GM12872 (cell line): Measurements from ENCODE around the gene SYTL3.

Experiments used
- CTCF ChIP-seq: IDR thresholded peaks from 3 replicates; pipeline ENCODE4 v1.5.1; 2011; ENCODE audit warnings: low read depth, mild to moderate bottlenecking, low read length, moderate library complexity; ENCODE audit not compliant: insufficient read depth

SYTL3 gene

GRCh38 chr6:158608221-158608620 is 41.6 kb upstream of the SYTL3 start:
- no peak for TF ChIP-seq CTCF

- no peak for TF ChIP-seq CTCF
Measured at GRCh38 chr6:158609455-158610155, 40.2 kb upstream of the SYTL3 start.

GRCh38 chr6:158610319-158610968 is 39.4 kb upstream of the SYTL3 start:
- TF ChIP-seq CTCF: no peak

GRCh38 chr6:158611039-158611438 is 38.8 kb upstream of the SYTL3 start:
- no peak for TF ChIP-seq CTCF

- no peak for TF ChIP-seq CTCF
Measured at GRCh38 chr6:158611541-158612370, 38.1 kb upstream of the SYTL3 start.

GRCh38 chr6:158619922-158620801 is 29.7 kb upstream of the SYTL3 start:
- no peak for TF ChIP-seq CTCF
